ENCODE measurements around the gene EXOSC3. TPM values are rescaled to one million over a fixed set of nuclear protein-coding genes. Genes with fewer than 3 reads are reported as not detected.

Gene EXOSC3
- total and polyA plus RNA-seq, 2 of the 8 experiments (the other 6 are each of a cell fraction or from before 2014, with no cell fraction given): 46.7 to 73.4 TPM

DNA sequence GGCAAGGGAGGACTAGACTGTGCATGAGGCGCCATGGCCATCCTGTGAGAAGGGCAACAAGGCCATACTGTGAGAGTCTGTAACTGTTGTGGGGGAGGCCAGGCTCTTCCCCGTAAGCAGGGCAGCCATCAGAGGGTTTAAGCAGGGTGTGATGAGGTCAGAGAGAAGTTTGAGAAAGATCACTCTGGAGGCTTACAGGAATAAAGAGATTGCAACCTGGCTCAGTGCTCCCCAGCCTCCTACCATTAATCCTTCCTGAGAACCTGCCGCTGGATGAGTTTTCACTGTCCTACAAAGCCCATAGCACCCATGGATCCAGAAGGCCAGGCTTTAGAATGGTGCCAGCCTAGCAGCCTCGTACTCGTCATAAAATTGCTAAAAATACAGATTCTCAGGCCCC lies 45.6 kb downstream of the EXOSC3 start:
- H3K23ac ChIP-seq (ENCODE audit: insufficient read length): no peak overlapping the region
- no peaks in the 10 kb centered on the region for H3K27me3 ChIP-seq (replicated peaks in 1 of 4; ENCODE audit: control insufficient read depth in 3 of 4, extremely low read depth in 1 of 4, insufficient read depth in 3 of 4, low read length in 3 of 4)
- H2AK5ac ChIP-seq (ENCODE audit: low read depth, low read length): no peak overlapping the region
- POLR2A ChIA-PET (ENCODE audit: partially characterized antibody): no interaction called here
- H2AFZ ChIP-seq (ENCODE audit: low read length): no peak overlapping the region
- no peak overlapping the region for H2BK15ac ChIP-seq (ENCODE audit: low read length)
- no peak overlapping the region for H4K5ac ChIP-seq (ENCODE audit: insufficient read length, low read depth, low read length)
- H4K8ac ChIP-seq (ENCODE audit: extremely low read depth, insufficient read depth, low read length): no peak overlapping the region; the same call in 1 of the 2 replicates
- H3K79me1 ChIP-seq (ENCODE audit: low read depth, low read length): no peaks in the 10 kb centered on the region
- DNase-seq (ENCODE audit: low read depth in 1 of 2, low spot score in 2 of 2) (no peak), FAIRE-seq (no peak)
- H3K9me3 ChIP-seq (ENCODE audit: insufficient read depth in 2 of 2, low read depth in 1 of 2, low read length in 1 of 2): no peaks in the 10 kb centered on the region
- no peaks in the 10 kb centered on the region for H3K36me3 ChIP-seq (ENCODE audit: control insufficient read depth in 2 of 4, insufficient read depth in 4 of 4, low read length in 3 of 4)
- no peaks in the 10 kb centered on the region for H3K79me2 ChIP-seq (ENCODE audit: control insufficient read depth in 1 of 2, insufficient read depth in 2 of 2, low read length in 2 of 2)
- H2BK12ac ChIP-seq (ENCODE audit: low read depth, low read length): no peak overlapping the region
- no peak overlapping the region for H3K14ac ChIP-seq (ENCODE audit: insufficient read length)
- H4K91ac ChIP-seq (replicated peaks; ENCODE audit: insufficient read length, low read length): no peak overlapping the region
- no peak overlapping the region for H2BK120ac ChIP-seq (replicated peaks; ENCODE audit: low read depth, low read length)
- no peak overlapping the region for H3K56ac ChIP-seq (replicated peaks; ENCODE audit: insufficient read length, low read depth, low read length)
- no peak overlapping the region for H3K4ac ChIP-seq (replicated peaks; ENCODE audit: insufficient read length, low read depth, low read length)
- H3K18ac ChIP-seq (ENCODE audit: extremely low read depth, low read length): no peak overlapping the region
- H3K23me2 ChIP-seq (ENCODE audit: low read depth, low read length): no peaks in the 10 kb centered on the region; the same call in 1 of the 2 replicates
- H3K9ac ChIP-seq (replicated peaks in 1 of 4; ENCODE audit: extremely low read depth in 1 of 4, low read depth in 3 of 4, low read length in 3 of 4): no peak overlapping the region
- H3K4me2 ChIP-seq (ENCODE audit: insufficient read depth in 1 of 2, low read depth in 2 of 2, low read length in 2 of 2): no peak overlapping the region
- no peaks in the 10 kb centered on the region for H4K20me1 ChIP-seq (replicated peaks in 1 of 2; ENCODE audit: control insufficient read depth in 1 of 2, insufficient read depth in 2 of 2, low read length in 2 of 2)
- no peaks in the 10 kb centered on the region for H3K4me1 ChIP-seq (replicated peaks in 1 of 4; ENCODE audit: control insufficient read depth in 3 of 4, insufficient read depth in 4 of 4, low read length in 3 of 4)
- no peak overlapping the region for H2BK20ac ChIP-seq (ENCODE audit: low read length)
- CTCF ChIA-PET (ENCODE audit: partially characterized antibody): interaction anchor here (0.5 kb wide), 1 partner anchor 34 kb away, joined by 4 read pairs; no protein-coding TSS in a partner anchor
- 85% methylated on average over 5 of the region's 5 CpGs; no CpG with 5 or more reads in 1 of the 2 experiments for WGBS, 2 experiments (ENCODE audit: extremely low coverage in 1 of 2, insufficient coverage in 1 of 2, insufficient read length in 1 of 2, insufficient replicate concordance in 2 of 2, low coverage in 1 of 2, low lambda C conversion rate in 2 of 2, missing lambda C conversion rate in 1 of 2)
- no peak overlapping the region for H2BK5ac ChIP-seq (ENCODE audit: low read depth, low read length)
- H3K4me3 ChIP-seq (ENCODE audit: extremely low read depth in 1 of 4, insufficient read depth in 2 of 4, low read depth in 3 of 4, low read length in 4 of 4): no peak overlapping the region
- H3K27ac ChIP-seq (ENCODE audit: low read depth, low read length): no peak overlapping the region
- no peak for TF ChIP-seq SAP30 (IDR thresholded peaks at IDR 0.05; ENCODE audit: insufficient read depth, insufficient replicate concordance, low read length)
- no peak for TF ChIP-seq HDAC2 (IDR thresholded peaks at IDR 0.05; ENCODE audit: borderline replicate concordance in 1 of 2, low read depth in 2 of 2, low read length in 2 of 2)
- no peak for TF ChIP-seq FOSL1 (IDR thresholded peaks at IDR 0.05; ENCODE audit: insufficient read depth, low read depth, low read length)
- TF ChIP-seq JUN (IDR thresholded peaks at IDR 0.05; ENCODE audit: low read depth, low read length): no peak
- TF ChIP-seq, protein P1, sequence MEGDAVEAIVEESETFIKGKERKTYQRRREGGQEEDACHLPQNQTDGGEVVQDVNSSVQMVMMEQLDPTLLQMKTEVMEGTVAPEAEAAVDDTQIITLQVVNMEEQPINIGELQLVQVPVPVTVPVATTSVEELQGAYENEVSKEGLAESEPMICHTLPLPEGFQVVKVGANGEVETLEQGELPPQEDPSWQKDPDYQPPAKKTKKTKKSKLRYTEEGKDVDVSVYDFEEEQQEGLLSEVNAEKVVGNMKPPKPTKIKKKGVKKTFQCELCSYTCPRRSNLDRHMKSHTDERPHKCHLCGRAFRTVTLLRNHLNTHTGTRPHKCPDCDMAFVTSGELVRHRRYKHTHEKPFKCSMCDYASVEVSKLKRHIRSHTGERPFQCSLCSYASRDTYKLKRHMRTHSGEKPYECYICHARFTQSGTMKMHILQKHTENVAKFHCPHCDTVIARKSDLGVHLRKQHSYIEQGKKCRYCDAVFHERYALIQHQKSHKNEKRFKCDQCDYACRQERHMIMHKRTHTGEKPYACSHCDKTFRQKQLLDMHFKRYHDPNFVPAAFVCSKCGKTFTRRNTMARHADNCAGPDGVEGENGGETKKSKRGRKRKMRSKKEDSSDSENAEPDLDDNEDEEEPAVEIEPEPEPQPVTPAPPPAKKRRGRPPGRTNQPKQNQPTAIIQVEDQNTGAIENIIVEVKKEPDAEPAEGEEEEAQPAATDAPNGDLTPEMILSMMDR (IDR thresholded peaks at IDR 0.05; ENCODE audit: control extremely low read depth in 1 of 3, insufficient read depth in 1 of 3, low read depth in 1 of 3, low read length in 3 of 3): no peak
- no peak for TF ChIP-seq CREB1 (IDR thresholded peaks at IDR 0.05)
- no peak for TF ChIP-seq CBX5 (IDR thresholded peaks at IDR 0.05; ENCODE audit: low read depth, low read length)
- TF ChIP-seq RAD21 (IDR thresholded peaks at IDR 0.05 in 1 of 2, conservative IDR thresholded peaks at IDR 0.05 in 1 of 2; ENCODE audit: low read depth in 2 of 2, low read length in 2 of 2): no peak
- TF ChIP-seq SP2 (IDR thresholded peaks at IDR 0.05; ENCODE audit: low read length): no peak
- TF ChIP-seq SIX5 (IDR thresholded peaks at IDR 0.05; ENCODE audit: low read depth, low read length): no peak
- no peak for TF ChIP-seq MAFK (IDR thresholded peaks at IDR 0.05; ENCODE audit: low read depth, low read length)
- TF ChIP-seq KDM5A (IDR thresholded peaks at IDR 0.05; ENCODE audit: low read length): no peak
